Dermis blood vessel endothelial cell (primary cell): ENCODE results near the gene VAV2. TPM values are rescaled to one million over a fixed set of nuclear protein-coding genes. Genes with fewer than 3 reads are reported as not detected.

ENCODE experiments used
- DNase-seq: peaks from one replicate; pipeline ENCODE4 v3.0.0; 2010
- total RNA-seq: library from RNA; depleted of rRNA; stranded (reverse); fragments of >200 nt; gene quantifications from 2 replicates; pipeline ENCODE4 v1.2.3, GENCODE V29; 2014

VAV2 gene
- total RNA-seq, 1 donor from 2014 or later = 19.6 TPM

DNA sequence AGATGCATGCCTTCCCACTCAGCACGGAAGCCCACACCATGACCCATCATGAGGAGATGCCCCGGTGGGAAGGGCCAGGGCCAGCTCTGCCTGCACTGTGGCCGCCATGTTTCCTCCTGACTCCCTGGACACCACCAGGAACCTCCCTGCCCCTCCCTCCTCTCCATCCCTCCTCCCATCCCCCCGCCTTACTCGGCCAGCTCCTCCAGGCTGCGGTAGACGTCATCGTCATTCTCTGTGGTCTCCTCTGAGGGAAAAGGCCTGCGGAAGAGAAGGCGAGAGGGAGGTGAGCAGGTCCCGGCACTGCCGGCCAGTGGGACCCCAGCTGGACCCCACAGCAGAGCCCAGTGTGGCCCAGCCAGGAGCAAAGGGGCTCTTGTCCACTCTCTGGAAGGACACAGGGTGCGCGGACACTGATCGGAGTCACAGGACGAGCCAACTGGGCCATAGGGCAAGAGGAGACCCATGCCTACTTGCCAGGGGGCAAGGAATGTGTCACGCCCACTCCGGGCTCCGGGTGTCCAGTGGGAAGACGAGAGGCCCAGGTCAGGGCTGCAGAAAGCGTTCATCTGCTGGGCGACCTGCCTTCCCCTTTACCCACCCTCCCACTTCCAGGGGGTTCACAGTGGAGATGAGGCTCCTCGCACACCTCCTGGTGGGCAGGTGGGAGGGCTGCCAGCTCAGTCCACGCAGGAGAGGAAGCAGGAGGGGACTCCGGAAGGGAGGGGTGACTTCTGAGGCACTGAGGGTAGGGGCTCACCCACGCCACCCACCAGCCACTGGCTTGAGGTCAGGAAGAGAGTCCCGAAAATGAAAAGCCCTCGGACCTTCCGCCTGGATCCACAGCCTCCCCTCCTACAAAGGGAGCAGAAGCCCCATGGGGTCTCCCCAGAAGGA lies 157.8 kb downstream of the VAV2 start:
- no peak for DNase-seq

DNA sequence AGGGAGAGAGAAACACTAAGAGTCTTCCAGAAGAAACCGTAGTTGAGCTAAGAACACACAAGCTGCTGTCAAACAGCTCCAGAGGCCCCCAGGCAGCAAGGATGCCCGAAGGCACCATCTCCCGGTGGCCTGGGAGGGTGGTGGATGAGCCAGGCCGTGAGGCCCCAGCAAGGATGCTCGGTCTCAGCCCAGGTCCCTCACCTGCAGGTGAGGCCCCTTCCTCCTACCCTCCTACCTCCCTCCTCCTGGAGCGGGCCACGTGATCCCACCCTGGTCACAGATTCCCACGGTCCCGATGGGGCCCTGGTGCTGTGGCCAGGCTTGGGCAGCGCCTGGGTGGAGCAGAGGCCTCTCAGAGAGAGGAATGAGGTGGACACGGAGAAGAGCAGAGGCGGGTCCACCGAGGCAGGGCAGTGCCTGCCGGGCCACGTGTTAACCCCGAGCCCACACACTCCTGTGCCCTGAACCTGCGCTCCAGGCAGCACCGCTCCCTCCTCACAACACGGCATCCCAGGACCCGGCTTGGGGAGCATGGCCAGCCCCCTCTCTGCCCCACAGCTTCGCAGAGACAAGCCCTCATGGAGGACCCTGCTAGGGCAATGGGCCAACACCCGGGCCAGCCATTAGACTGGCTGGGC lies 158.6 kb downstream of the VAV2 start:
- DNase-seq = no peak

DNA sequence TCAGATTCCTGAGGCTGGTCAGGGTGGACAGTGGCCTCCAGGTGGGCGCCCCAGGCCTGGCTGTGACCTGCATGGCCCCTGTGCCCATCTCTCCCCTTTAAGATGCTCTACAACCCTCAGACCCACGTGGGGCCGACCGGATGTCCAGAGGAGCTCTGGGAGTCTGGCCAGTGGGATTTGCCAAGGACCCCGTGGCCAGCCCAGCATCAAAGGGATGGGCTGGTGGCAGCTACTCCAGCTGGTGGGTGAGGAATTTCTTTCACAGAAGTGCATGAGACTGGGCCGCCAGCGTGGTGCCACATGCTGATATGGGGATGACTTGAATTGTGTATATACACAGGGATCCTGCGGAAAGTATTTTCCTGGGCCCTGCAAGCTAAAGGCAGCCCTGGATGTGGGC lies 159.2 kb downstream of the VAV2 start:
- no peak for DNase-seq

DNA sequence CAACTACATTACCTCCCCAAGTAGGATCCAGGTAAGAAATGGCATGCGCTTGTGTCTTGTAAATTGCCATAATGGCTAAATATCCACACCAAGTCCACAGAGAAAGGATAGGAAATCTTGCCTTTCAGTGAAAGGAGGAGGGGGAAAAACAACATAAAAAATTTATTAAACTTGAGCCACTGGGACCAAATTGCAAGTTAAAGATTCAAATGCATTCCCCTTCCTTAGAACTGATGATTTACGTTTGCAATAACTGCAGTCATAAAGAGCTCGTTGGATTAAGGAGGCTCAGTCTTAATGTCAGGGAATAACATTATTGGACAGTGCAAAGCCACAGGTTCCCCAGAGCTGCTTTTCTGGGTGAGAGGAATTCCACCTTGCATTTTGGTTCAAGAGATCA lies 161.4 kb downstream of the VAV2 start:
- no peak for DNase-seq

DNA sequence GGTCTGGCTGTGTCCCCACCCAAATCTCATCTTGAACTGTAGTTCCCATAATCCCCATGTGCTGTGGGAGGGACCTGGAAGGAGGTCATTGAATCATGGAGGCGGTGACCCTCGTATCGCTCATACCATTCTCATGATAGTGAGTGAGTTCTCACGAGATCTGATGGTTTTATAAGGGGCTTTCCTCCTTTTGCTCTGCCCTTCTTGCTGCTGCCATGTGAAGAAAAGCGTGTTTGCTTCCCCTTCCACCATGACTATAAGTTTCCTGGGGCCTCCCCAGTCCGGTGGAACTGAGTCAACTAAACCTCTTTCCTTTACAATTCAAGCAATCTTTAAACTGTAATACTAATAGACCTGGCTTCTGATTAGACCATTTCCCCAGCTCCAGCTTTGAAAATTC lies 161.8 kb downstream of the VAV2 start:
- no peak for DNase-seq

DNA sequence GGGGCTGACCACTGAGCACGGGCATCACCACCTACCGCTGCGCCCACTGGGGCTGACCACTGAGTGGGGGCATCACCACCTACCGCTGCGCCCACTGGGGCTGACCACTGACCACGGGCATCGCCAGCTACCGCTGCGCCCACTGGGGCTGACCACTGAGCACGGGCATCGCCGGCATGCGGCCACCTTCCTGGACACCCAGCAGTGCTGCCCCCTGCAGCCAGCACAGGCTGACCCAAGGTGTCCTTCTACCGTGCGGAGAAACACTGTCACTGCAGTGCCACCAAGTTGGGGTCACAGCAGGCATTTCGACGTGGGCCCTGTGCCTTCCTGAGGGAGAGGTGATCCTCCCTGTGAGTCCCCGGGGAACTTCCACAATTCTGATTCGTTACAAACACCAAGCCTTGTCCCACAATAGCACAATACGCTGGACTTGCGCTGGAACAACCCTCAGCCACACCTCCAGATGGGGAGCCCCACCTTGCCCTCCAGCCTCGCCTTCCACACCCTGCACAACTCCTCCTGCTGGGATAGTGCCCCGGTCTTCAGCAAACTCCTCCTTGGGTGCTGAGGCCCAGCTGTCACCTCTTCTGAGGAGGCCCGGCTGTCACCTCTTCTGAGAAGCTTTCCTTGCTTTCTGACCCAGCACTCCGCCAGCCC lies 163.7 kb downstream of the VAV2 start:
- no peak for DNase-seq

DNA sequence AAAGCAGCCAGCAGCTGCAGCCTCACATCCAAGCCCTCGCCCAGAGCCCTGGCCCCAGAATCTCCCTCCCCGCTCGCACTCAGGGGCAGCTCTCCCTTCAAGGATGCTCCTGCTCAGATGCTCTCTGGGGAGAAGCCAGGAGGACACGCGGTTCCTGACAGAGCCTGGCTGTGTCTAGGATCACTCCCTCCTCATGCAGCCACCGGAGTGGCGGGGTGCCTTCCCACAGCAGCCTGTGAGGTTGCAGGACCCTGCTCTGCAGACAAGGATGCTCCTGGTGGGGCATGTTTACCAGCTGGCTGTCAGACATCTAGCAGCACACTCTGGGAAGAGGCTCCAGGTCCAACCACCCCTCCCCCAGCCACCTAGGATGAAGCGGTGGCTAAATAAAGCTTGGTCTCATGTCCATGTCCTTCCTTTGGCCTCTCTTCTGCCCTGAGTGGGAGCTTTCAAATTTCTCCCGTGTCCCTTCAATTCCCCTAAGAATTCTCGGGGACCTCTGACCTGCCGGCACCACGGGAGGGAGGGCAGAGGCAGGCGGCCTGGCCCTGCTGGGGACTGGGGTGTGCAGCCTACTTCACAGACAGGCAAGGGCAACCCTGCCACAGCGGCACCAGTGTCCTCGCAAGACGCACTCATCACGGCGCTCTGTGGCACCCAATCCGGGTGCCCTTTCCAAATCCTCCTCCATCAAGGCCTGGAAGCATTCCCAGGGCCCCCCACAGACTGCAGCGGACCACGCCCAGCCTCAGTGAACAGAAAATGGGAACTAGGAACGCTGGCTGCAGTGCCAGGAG lies 165.6 kb downstream of the VAV2 start:
- no peak for DNase-seq

DNA sequence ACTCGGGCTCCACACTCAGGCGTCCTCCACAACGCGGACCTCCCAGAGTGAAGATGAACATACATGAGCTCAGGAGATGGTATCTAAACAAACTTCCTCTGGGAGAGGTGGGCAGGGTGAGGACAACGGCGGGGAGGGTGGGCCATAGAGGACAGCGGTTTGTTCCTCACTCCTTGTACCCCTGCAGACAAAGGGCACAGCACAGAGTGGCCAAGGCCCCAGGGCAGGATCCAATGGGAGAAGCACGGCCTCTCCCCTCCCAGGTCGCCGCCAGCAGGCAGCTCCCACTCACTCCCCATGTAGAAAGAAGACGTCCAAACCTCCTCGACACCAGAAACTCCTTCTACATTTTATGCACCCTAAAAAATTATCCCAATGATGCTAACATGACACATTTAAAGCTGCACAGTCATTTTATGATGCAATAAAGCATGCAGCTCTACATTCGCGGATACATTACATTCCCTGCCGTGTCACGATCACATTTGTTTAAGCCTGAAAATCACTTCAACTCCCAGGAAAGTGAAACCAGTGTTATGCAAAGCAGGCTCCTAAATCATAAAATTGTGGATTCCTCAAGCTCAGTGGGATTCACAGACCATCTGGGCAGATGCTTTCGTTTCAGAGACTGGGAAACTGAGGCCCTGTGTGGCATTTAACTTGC lies 166.4 kb downstream of the VAV2 start:
- no peak for DNase-seq

DNA sequence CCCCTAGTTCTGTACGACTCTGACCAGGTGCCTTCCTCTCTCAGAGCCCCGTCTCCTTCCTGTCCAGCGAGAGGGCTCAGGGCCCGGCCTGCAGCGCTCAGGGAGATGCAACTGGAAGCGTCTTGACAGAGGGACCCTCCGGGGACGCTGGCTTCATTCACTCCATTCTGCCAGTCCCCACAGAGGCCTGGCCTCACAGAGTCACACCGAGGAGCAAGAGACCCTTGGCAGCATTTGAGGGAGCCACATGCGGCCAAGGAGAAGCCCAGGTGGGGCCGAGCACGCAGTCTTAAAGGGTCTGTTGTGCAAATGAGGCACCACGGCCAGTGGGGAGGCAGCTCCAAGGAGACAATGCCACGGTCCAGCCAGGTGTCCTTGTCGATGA lies 167.3 kb downstream of the VAV2 start:
- no peak for DNase-seq

DNA sequence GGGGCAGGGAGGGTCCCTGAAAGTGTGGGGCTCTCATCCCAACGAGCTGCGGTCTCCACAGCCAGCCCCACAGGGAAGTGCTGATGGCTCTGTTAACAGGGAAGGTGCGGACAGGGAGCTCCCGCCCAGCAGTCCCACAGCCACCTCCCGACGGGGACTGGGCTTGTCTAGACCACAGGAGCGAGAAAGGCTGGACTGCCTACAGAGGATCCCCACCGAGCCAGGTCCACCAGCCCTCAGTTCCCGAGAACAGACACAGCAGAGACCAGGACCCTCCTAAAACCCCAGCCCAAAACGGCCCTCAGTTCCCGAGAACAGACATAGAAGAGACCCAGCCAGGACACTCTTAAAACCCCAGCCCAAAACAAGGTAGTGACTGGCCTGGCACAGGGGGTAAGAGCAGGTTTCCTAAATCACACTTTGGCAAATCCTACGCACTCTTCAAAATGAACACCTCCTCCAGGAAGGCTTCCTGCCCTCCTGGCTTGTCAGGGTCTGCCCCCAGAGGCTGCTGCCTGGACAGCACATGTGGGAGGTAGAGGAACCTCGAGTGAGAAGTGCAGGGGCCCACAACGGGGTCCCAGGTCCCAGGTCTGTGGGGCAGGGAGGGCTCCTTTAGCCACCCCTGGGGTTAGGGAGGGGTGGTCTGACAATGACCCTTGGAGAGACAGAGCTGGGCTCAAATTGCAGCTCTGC lies 167.9 kb downstream of the VAV2 start:
- DNase-seq = no peak

DNA sequence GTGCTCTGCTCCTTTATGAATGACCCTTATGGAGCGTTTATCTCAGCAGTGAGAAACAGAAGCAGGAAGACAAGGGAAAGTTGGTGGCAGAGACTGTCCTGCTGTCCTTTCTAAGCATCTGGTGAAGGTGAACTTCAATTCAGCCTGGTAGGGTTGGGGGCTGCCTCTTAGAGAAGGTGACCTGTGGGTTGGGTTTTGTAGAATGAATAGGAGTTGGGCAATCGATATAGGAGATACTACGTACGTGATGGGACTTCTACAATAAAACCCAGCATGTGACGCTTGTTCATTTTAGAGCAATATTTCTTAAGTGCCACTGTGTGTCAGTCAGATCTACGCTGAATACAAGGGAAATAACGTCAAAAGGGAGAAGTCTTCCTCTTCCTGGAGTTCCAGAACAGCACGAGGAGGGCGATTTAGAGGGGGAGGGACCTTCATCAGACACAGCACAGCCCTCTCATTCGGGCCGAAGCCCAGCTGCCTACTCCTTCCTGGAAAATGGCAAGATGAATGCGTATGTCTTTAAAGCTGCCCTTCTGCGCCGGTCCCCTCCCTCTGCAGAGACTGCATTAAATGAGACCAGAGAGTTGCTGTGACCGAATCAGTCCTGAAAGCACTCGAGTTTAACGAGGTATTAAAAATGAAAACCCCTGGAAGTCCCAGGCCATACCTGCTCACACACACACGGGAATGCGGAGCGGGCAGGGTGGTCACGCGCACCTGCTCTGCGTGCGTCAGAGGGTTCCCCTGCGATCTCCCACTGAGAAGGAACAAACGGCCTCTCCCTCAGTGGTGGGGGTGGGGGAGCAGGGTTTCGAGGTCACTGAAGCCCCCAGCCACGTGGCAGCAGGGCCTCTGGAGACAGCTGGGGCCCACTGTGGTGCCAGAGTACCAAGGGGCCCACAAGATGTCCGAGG lies 168.7 kb downstream of the VAV2 start:
- DNase-seq = peak; percentile 12

DNA sequence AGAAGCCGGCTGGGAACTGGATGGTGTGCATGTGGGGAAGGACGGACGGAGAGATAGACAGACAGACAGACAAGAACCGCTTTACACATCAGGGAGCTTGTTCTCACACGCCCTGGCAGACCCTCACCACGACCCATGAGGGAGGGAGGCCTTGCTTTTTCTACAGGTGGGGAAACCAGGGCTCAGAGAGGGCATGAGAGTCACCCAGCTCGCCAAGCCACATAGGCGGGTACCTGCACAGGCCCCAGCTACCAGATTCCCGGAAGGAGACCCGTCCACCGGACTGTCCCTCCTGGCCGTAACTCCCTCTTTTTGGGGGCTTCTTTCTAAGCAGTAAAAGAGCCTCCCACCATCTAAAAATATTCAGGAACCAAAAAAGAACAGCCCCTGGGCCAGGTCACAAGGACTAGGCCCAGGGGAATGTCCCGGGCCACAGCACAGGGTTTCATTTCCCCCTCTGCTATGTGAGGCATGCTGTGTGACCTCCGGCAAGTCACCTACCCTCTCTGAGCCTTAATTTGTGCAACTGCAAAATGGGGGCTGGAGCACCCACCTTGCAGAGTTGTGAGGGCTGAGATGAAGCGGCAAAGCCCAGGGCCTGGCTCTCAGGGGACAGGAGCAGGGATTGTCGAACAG lies 169.6 kb downstream of the VAV2 start:
- DNase-seq = no peak

DNA sequence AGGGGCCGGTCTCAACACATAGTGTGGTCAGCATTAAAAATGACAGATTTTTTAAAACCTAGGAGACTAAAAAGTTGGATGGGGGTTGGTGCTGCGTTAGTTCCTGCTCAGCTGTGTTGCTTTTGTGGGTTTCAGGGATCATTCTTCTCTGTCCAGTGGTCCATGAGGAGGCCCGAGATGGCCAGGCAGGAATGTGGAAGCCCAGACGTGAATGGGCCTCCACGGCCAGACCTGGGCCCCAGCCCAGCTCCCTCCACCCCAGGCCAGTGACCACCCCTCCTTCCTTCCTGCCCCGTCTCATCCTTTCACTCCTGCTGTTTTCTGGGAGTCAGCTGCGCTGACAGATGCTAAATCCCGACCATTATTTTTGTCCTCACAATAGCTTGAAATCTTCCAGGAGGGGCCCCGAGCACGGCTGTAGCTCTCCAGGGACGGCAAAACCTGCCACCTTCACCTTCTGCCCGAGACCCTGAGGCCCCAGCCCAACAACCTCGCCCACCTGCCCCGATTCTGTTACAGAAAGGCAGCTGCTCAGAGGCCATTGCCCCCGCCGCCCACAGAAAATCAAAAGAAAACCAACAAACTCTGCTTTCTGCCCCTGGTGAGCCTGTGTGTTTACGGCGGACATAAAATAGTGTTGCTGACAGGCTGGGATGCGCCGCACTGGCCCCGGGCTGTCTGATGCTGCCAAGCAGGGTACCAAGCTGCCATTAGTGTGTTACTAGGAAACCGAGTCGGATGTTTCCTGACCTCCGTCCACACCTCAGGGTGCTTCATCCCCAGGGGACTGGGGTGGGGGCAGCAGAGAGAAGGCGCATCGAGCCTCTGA lies 170.3 kb downstream of the VAV2 start:
- DNase-seq = no peak

DNA sequence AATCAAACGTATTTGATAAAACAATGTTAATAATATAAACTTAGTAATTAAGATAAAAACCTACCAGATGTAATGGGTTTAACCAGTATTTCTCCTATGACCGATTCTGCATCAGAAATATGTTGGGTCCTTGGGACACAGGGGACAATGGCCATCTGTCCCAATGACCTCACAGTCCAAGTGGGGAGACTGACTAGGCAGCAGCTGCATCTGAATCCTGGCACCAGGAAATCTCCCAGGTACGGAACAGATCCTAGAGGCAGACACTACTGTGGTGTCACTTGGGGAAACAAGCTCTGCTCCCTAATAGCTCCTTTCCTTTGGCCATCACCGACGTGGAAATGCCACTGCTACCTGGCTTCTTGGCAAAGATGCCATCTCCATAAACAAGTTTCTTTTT lies 172.2 kb downstream of the VAV2 start:
- DNase-seq = no peak

DNA sequence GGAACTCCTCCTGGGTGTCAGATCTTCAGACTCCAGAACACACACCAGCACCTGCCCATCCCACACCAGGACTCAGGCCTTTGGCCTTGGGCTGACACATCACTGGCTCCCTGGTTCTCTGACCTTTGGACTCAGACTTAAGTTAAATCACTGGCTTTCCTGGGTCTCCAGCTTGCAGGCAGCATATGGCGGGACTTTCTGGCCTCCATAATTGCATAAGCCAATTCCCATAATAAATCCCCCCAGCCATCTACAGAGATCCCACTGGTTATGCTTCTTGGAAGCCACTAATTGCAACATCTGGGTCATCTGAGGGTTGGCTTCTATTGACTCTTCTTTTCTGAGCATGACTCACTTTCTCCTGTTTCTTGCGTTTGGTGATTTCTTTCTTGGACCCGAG lies 173.7 kb downstream of the VAV2 start:
- no peak for DNase-seq

DNA sequence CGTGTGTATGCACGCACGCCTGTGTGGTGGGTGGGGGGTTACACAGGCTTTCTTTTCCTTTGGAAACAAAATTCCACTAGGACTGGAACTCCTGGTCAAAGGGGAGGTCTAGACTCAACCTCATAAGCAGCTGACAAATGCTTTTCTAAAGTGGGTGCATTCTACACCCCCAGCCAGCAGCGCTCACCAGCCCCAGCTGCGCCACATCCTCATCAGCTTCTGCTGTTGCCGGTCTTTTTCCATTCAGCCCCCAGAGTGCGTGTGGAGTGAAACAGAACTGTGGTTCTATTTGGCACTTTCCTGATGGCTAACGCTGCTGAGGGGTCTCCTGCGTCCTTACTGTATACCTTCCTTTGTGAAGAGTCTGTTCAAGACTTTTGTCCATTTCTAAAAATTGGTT lies 176.3 kb downstream of the VAV2 start:
- DNase-seq = no peak

DNA sequence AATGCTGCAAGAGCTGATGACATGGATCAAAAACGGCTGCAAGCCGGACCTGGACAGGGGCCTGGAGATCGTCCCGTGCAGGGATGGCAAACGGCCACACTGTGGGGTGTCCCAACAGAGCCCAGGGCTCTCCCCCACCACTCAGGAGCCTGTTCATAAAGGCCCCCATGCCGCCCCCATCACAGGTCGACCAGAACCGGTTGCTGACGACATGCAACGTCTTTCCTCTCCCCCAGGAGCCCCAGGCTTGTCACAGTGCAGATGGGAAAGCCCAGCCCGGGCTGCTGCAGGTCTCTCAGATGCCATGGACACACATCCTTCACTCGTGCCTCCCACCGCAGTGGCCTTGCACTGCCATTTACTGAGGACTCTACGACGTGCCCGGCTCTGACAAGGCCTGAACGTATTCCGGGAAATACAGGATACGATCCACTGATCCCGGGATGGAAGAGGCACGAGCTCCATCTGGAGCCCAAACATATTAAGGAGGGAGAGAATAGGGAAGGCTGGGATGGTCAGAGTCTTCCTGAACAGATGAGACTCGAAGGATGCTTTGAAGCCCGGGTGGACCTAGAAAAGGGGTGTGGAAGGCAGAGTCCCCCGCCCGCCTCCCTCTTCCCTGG lies 177.4 kb downstream of the VAV2 start:
- no peak for DNase-seq

DNA sequence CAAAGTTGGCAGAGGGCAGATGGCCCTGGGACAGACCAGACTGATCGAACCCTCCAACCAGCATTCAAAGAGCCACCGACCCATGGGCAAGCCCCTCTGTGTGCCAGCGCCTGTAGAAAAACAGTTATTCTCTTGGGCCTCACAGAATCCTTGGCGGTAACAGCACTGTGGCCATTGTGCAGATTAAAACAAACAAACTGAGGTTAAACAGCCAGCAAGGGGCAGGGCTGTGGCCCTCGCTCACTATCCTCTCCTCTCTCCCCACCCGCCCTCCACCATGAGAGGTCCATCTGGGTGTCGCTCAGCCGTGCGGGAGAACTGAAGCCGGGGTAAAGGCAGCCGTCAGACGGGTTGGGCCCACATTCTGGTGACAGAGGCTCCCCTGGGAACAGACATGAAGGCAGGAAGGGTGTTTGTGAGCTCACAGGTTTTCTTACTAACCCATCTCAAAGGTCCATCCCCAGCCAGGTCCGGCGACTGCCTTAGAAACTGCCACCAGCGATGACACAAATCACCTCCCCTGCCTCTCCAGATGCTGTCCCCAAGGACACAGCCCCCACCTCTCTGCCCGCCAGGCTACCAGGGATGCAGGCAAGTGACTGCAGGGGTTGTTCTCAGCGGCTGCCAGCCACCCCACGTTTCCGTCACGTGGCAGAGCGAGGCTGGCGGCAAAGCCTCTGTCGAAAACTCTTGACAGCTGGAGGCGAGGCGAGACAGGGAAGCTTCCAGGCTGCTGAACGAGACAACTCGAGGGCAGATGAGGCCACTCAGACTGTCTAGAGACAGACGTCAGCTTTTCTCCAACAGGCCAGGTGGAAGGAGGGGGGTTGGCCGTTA lies 178.2 kb downstream of the VAV2 start:
- DNase-seq = no peak
